Measurements from ENCODE around the gene FAM171A2.

FAM171A2 gene

DNA sequence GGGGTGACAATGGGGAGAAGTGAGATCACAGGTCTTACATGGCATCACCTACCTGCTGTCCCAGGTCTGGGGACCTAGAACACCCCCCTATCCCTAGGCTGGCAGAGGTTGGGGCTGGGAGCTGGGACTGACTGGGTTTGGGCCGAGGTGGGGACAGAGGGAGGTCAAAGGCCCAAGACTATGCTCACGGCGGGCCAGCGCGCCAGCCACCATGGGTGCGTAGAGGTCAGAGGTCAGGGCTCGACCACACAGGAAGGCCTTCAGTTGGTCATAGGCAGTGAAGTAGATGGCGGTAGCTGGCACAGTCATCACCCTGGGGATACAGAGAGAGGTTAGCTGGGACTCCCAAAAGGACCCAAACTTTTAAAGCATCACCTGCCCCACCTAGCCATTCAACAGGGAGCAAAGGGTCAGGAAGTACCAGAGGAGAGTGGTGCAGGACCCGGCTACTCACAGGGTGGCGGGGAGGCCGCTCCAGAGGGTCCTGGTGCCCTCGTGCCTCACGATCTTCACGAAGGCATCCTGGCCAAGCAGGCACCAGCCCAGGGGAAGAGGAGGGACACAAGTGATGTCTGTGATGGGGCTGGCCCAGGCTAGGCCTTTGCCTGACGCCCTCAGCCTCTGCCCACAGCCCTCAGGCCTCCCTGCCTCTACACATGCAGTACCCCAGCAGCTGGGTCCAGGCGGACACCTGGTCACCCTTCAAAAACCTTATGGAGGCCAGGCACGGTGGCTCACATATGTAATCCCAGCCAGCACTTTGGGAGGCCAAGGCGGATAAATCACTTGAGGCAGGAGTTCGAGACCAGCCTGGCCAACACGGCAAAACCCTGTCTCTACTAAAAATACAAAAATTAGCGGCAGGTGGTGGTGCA lies 42.2 kb downstream of the FAM171A2 start:
- no peak for DNase-seq (ENCODE audit: extremely low read depth, insufficient read length)
- H3K36me3 ChIP-seq (ENCODE audit: control insufficient read depth, insufficient read depth, low read length) = peaks cover 28% of the 10 kb centered on the region
- no peak overlapping the region for H3K4me3 ChIP-seq (replicated peaks; ENCODE audit: low read depth, low read length)
- TF ChIP-seq, protein P1, sequence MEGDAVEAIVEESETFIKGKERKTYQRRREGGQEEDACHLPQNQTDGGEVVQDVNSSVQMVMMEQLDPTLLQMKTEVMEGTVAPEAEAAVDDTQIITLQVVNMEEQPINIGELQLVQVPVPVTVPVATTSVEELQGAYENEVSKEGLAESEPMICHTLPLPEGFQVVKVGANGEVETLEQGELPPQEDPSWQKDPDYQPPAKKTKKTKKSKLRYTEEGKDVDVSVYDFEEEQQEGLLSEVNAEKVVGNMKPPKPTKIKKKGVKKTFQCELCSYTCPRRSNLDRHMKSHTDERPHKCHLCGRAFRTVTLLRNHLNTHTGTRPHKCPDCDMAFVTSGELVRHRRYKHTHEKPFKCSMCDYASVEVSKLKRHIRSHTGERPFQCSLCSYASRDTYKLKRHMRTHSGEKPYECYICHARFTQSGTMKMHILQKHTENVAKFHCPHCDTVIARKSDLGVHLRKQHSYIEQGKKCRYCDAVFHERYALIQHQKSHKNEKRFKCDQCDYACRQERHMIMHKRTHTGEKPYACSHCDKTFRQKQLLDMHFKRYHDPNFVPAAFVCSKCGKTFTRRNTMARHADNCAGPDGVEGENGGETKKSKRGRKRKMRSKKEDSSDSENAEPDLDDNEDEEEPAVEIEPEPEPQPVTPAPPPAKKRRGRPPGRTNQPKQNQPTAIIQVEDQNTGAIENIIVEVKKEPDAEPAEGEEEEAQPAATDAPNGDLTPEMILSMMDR (IDR thresholded peaks at IDR 0.05; ENCODE audit: insufficient read depth, low read length, poor library complexity, severe bottlenecking) = no peak
- H3K27me3 ChIP-seq (replicated peaks; ENCODE audit: control insufficient read depth, insufficient read depth, low read length) = no peaks in the 10 kb centered on the region

DNA sequence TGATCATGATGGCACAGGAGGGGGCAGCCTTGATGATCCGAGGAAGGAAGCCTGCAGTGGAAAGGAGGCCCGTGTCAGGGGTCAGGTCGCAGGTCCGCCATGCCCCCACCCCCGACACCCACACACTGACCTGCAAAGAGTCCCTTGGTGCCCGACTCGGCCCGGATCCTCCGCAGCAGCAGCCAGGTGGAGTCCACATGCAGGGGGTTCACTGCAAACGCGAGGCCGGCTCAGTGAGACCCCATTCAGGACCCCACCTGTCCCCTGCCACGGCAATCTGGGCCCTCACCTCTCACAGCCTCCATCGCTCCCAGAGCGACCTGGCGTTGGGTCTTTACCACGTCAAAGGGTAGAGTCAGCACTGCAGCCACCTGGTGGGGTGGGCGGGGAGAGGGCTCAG lies 43.6 kb downstream of the FAM171A2 start:
- H3K27me3 ChIP-seq (replicated peaks; ENCODE audit: control insufficient read depth, insufficient read depth, low read length) = no peaks in the 10 kb centered on the region
- TF ChIP-seq, protein P1 (IDR thresholded peaks at IDR 0.05; ENCODE audit: insufficient read depth, low read length, poor library complexity, severe bottlenecking) = no peak
- no peak overlapping the region for H3K4me3 ChIP-seq (replicated peaks; ENCODE audit: low read depth, low read length)
- peaks cover 28% of the 10 kb centered on the region for H3K36me3 ChIP-seq (ENCODE audit: control insufficient read depth, insufficient read depth, low read length)
- no peak for DNase-seq (ENCODE audit: extremely low read depth, insufficient read length)

- peaks cover 28% of the 10 kb centered on the region for H3K36me3 ChIP-seq (ENCODE audit: control insufficient read depth, insufficient read depth, low read length)
- H3K27me3 ChIP-seq (replicated peaks; ENCODE audit: control insufficient read depth, insufficient read depth, low read length) = no peaks in the 10 kb centered on the region; the same call in 1 of the 2 replicates
- DNase-seq (ENCODE audit: extremely low read depth, insufficient read length) = no peak
- no peak overlapping the region for H3K4me3 ChIP-seq (replicated peaks; ENCODE audit: low read depth, low read length)
- TF ChIP-seq, protein P1 (IDR thresholded peaks at IDR 0.05; ENCODE audit: insufficient read depth, low read length, poor library complexity, severe bottlenecking) = no peak
These were observed 45.4 kb downstream of the FAM171A2 start for GRCh38 chr17:44318077-44318892.

- TF ChIP-seq, protein P1 (IDR thresholded peaks at IDR 0.05; ENCODE audit: insufficient read depth, low read length, poor library complexity, severe bottlenecking) = no peak
- H3K4me3 ChIP-seq (replicated peaks; ENCODE audit: low read depth, low read length) = no peak overlapping the region
- H3K36me3 ChIP-seq (ENCODE audit: control insufficient read depth, insufficient read depth, low read length) = peaks cover 27% of the 10 kb centered on the region
- no peaks in the 10 kb centered on the region; the same call in 1 of the 2 replicates for H3K27me3 ChIP-seq (replicated peaks; ENCODE audit: control insufficient read depth, insufficient read depth, low read length)
- no peak for DNase-seq (ENCODE audit: extremely low read depth, insufficient read length)
These were observed 46.1 kb downstream of the FAM171A2 start for GRCh38 chr17:44317545-44317944.

GRCh38 chr17:44315760-44316731 lies 47.6 kb downstream of the FAM171A2 start:
- peak overlapping the region; percentile 58 for H3K4me3 ChIP-seq (replicated peaks; ENCODE audit: low read depth, low read length)

More at GRCh38 chr17:44315760-44316731, 47.6 kb downstream of the FAM171A2 start:
- DNase-seq (ENCODE audit: extremely low read depth, insufficient read length) = no peak
- TF ChIP-seq, protein P1 (IDR thresholded peaks at IDR 0.05; ENCODE audit: insufficient read depth, low read length, poor library complexity, severe bottlenecking) = no peak
- Histone ChIP-seq H3K36me3 (ENCODE audit: control insufficient read depth, insufficient read depth, low read length) (peaks cover 14% of the 10 kb centered on the region), H3K27me3 (replicated peaks; ENCODE audit: control insufficient read depth, insufficient read depth, low read length) (no peaks in the 10 kb centered on the region; the same call in 1 of the 2 replicates)
